Prostate gland (tissue), 2 donors: ENCODE results near the gene SUSD1. TPM values are rescaled to one million over a fixed set of nuclear protein-coding genes. Genes with fewer than 3 reads are reported as not detected.

Source experiments
- DNase-seq: peaks from one replicate; pipeline ENCODE4 v3.0.0-alpha.2; 2019; ENCODE audit warnings: low spot score
- H3K27ac ChIP-seq, 2 donors: fragments of 200-600 bp; sonication (generic); 2 replicates each; pipeline ENCODE4 v1.5.1; 2017 to 2019
- H3K27me3 ChIP-seq: fragments of 200-600 bp; sonication (generic); replicated peaks from 2 replicates; pipeline ENCODE4 v1.5.1; 2019; ENCODE audit not compliant: insufficient read depth
- H3K36me3 ChIP-seq, 2 donors: fragments of 200-600 bp; sonication (generic); 1 replicate in 1 of 2; 2 replicates in 1 of 2; pipeline versions ENCODE4 v1.5.1 to v1.8.1; 2017 to 2019
- H3K4me1 ChIP-seq: fragments of 200-600 bp; sonication (generic); replicated peaks from 2 replicates; pipeline ENCODE4 v1.5.1; 2019
- H3K4me3 ChIP-seq, 2 donors: fragments of 200-600 bp; sonication (generic); 2 replicates each; pipeline ENCODE4 v1.5.1; 2017 to 2019
- H3K9me3 ChIP-seq: fragments of 200-600 bp; sonication (generic); 2 replicates; pipeline ENCODE4 v1.5.1; 2017
- POLR2A ChIP-seq: fragments of 450-650 bp; IDR thresholded peaks from one replicate; pipeline ENCODE4 v1.6.1; 2016; ENCODE audit warnings: antibody characterized with exemption, mild to moderate bottlenecking
- POLR2AphosphoS5 ChIP-seq: sonication (generic); formaldehyde crosslinking; IDR thresholded peaks from one replicate; pipeline ENCODE4 v1.6.1; 2017; ENCODE audit warnings: antibody characterized with exemption
- WGBS: methylation state at CpG from one replicate; pipeline ENCODE4 v1.1.5; 2018; 5-methylcytosine and 5-hydroxymethylcytosine counted together
- intact Hi-C: fragments of 100-400 bp; cut with DNase I; formaldehyde crosslinking; loops from one replicate; pipeline ENCODE4 v1.14.2; 2022
- total RNA-seq, 2 donors: library from RNA; depleted of rRNA; stranded (reverse); fragments of >200 nt; gene quantifications; one replicate each; pipeline ENCODE4 v1.1.0, GENCODE V29; 2016
- TF ChIP-seq, protein P1 (sequence below), 4 experiments: fragments of 200-600 bp in 2 of 4; fragments of 450-650 bp in 2 of 4; sonication (generic) in 2 of 4; IDR thresholded peaks; 1 replicate in 3 of 4; 2 replicates in 1 of 4; pipeline ENCODE4 v1.5.1; 2016 to 2019; ENCODE audit warnings: antibody characterized with exemption in 4 of 4, mild to moderate bottlenecking in 2 of 4, moderate library complexity in 2 of 4

The SUSD1 gene
- total RNA-seq, 2 donors from 2014 or later = 10.6 to 34.8 TPM

DNA sequence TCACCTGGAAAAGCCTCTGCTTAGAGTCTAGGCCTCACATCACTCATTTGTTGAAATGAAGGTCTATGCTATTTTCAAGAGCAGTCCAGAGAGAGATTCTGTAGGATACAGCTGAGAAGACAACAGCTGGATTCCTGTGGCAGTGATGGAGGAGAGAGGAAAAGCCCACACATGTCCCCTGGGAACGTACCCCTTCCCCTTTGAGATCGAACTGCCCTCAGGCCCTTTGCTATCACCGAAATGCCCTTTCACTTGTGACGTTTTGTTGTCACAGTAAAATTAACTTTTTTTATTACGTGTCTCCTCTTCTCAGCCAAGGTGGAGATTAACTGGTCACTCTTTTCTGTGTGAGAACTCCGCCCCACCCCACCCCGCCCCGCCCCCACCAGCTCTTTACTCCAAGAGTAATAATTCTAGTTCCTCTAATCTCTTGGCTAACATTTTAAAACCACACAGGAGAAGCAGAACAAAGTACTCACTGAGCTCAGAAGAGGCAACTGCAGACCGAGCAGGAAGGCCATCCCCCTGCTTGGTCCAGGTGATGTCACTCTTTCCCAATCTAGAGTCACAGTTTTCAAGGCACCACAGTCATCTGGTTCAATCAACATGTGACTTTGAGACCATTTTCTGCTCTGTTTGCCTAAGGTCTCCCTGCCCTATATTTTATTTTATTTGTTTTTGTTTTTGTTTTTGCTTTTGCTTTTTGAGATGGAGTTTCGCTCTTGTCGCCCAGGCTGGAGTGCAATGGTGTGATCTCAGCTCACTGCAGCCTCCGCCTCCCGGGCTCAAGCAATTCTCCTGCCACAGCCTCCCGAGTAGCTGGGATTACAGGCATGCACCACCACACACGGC is 105.6 kb downstream of the SUSD1 start:
- intact Hi-C loops = loop anchor here (5.0 to 10.0 kb wide), 2 partner anchors 172 to 475 kb away; partner anchors contain the start of genes PTGR1 and UGCG
- Histone ChIP-seq H3K4me1 (peaks cover 6% of the 10 kb centered on the region), H3K27me3 (no peaks in the 10 kb centered on the region), H3K36me3 (no peaks in the 10 kb centered on the region), H3K4me3 (no peak overlapping the region), H3K27ac (no peak overlapping the region), H3K9me3 (no peaks in the 10 kb centered on the region)
- TF ChIP-seq POLR2A (no peak), POLR2AphosphoS5 (no peak)
- TF ChIP-seq, protein P1, sequence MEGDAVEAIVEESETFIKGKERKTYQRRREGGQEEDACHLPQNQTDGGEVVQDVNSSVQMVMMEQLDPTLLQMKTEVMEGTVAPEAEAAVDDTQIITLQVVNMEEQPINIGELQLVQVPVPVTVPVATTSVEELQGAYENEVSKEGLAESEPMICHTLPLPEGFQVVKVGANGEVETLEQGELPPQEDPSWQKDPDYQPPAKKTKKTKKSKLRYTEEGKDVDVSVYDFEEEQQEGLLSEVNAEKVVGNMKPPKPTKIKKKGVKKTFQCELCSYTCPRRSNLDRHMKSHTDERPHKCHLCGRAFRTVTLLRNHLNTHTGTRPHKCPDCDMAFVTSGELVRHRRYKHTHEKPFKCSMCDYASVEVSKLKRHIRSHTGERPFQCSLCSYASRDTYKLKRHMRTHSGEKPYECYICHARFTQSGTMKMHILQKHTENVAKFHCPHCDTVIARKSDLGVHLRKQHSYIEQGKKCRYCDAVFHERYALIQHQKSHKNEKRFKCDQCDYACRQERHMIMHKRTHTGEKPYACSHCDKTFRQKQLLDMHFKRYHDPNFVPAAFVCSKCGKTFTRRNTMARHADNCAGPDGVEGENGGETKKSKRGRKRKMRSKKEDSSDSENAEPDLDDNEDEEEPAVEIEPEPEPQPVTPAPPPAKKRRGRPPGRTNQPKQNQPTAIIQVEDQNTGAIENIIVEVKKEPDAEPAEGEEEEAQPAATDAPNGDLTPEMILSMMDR (IDR thresholded peaks at IDR 0.05) = no peak
- no peak for DNase-seq
- 84% methylated on average over 15 of the region's 15 CpGs for WGBS

DNA sequence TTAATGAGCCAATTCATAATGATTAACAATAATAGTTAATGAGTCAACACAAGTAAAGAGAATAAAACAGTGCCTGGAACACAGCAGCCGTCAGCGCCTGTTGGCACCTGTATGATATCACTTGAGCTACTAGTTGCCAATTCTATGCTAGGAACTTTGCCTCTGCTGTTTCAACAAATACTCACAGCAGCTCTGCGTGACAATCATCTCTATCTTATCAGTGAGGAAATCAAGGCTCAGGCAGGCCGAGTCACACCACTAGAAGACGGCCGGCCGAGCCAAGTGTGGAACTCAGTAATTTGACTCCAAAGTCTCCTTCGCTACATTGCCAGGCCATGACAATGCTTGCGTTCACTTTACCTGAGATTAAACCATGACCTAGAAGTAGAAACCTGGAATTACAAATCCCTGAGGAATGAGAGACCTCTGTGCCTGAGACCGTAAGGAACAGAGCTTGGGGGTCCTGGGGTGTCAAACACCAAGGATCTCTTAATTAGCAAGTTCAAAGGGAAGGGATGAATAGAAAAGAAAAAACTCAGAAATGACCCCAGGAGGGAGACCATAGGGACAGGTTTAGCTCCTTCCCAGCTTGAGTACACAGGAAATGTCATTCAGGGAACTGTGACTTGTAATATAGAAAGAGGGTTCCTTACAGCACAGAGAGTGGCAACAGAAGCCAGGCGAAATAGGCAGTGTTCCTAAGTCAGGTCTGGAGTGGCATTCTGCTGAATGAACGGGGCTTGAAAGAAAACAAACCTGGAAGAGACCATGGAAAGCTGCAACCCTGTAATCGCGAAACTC is 109.1 kb downstream of the SUSD1 start:
- intact Hi-C loops = no loop called here
- Histone ChIP-seq H3K4me3 (no peak overlapping the region), H3K4me1 (peaks cover 6% of the 10 kb centered on the region), H3K27ac (peak overlapping the region; percentile 34 to 36), H3K27me3 (no peaks in the 10 kb centered on the region), H3K36me3 (no peaks in the 10 kb centered on the region), H3K9me3 (no peaks in the 10 kb centered on the region)
- WGBS = 29% methylated on average over 14 of the region's 14 CpGs
- DNase-seq = peak; percentile 77
- TF ChIP-seq, protein P1 (IDR thresholded peaks at IDR 0.05) = peak in 2 of 4 experiments; percentile 5
- TF ChIP-seq POLR2AphosphoS5 (peak; percentile 79), POLR2A (no peak)

DNA sequence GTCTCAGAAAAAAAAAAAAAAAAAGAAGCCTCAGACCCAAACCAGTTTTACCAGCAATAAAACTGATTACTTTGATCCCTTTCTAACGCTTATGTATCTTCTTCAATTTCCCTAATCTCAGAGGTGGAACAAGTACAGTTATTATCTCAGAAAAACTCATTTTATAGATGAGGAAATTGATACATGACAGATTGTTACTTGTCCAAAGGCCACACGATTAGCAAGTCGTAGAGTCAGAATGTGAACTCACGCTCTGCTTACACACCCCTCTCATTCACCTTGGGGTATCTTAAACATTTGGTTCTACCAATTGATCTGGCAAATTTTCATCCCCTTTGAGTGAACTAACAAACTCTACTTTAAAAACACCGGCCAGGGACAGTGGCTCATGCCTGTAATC is 110.2 kb downstream of the SUSD1 start:
- 57% methylated on average over 5 of the region's 5 CpGs for WGBS
- H3K4me1 ChIP-seq = peaks cover 6% of the 10 kb centered on the region
- TF ChIP-seq POLR2A (no peak), POLR2AphosphoS5 (no peak)
- TF ChIP-seq, protein P1 (IDR thresholded peaks at IDR 0.05) = no peak
- H3K27me3 ChIP-seq = no peaks in the 10 kb centered on the region
- no peak overlapping the region for H3K27ac ChIP-seq
- intact Hi-C loops = no loop called here
- H3K9me3 ChIP-seq = no peaks in the 10 kb centered on the region
- H3K36me3 ChIP-seq = no peaks in the 10 kb centered on the region
- H3K4me3 ChIP-seq = no peak overlapping the region
- no peak for DNase-seq

DNA sequence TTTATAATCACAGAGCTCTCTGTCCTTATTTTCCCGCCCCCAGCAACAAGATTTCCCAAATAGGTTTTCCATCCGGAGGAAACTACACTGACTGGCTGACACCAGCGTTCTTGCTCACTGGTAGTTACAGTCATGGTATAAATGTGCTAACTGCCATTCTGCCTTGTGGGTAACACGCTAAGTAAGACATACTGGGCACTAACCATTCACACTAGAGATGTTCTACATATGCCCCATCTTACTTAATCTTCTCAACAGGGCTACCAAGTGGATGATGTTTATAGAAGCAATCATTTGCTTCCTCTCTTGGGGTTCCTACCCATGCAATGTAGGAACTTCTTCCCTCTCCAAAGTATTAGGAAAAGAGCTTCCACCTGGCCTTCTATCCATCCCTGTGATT is 111.5 kb downstream of the SUSD1 start:
- WGBS = 97% methylated on average over 4 of the region's 4 CpGs
- intact Hi-C loops = no loop called here
- no peak overlapping the region for H3K27ac ChIP-seq
- TF ChIP-seq, protein P1 (IDR thresholded peaks at IDR 0.05) = no peak
- TF ChIP-seq POLR2AphosphoS5 = no peak
- no peak for TF ChIP-seq POLR2A
- H3K9me3 ChIP-seq = no peaks in the 10 kb centered on the region
- H3K4me1 ChIP-seq = peaks cover 6% of the 10 kb centered on the region
- no peaks in the 10 kb centered on the region for H3K36me3 ChIP-seq
- DNase-seq = no peak
- no peak overlapping the region for H3K4me3 ChIP-seq
- H3K27me3 ChIP-seq = no peaks in the 10 kb centered on the region
